Hepatic stellate cell (primary cell): ENCODE measurements around the gene PARD3B.

Source experiments
- DNase-seq: peaks from one replicate; pipeline ENCODE4 v3.0.0; 2011; ENCODE audit warnings: low spot score

The PARD3B gene

DNA sequence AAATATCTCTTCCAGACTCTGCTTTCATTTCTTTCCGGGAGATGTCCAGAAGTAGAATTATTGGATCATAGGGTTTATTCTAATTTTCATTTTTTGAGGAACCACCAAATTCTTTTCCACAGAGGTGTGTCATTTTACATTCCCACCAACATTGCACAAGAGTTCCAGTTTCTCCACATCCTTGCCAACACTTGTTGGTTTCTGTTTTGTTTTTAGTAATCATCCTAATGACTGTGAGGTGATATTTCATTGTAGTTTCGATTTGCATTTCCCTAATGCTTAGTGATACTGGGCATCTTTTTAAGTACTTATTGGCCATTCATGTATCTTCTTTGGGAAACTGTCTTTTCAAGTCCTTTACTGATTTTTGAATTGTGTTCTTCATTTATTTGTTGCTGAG is 513.1 kb downstream of the PARD3B start:
- no peak for DNase-seq

DNA sequence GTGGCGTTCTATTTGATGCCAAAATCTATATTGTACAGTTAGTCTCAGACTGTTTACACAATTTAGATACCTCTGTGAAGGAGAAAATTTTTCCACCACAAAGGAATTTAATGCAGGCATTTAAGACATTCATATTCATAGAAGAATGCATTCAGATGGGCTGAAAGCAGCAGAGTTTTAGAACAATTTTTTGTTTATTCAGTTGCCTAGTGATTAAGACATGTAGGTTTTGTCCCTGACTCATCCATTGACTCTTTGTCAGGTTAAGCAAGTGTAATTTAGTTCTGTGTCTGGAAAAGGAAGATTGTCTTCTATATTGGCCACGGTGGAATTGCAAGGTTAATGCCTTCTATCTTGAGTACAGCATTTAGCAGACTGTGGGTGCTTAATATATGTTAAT is 515.0 kb downstream of the PARD3B start:
- peak; percentile 37 for DNase-seq

DNA sequence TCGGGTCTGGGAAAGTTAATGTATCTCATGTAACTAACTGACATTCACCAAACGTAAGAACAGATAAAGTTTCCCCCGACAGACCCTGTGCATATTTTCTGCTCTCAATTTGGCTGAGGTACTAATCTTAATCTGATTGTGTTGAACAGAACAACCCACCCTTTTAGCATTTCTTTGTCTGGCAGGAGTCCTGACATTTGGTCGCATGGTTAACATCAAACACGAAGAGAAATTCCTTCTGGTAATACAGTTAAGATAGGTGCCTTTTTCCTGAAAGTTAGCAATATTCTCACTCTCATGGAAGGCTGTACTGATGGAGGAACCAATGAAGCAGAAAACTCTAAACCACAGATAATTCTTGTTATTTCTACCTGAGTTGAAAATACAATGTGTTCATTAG is 520.8 kb downstream of the PARD3B start:
- DNase-seq: no peak

DNA sequence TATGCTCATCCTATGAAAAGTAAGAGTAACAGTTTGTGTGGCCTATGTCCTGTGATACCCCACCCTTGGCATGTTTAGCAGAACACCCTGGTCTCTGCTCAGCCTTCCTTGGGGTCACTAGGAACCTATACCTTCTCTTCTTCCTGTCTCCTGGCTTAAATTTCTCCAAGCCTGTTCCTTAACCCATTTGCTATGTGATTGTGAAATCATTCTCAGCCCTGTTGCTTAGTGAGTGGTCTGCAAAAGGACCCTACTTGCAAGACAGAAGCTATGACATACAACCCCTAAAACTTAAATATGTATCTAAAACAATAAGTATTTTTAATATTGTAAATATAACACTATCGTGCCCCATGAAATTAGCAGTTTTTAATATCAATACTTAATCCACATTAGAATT is 524.7 kb downstream of the PARD3B start:
- no peak for DNase-seq

DNA sequence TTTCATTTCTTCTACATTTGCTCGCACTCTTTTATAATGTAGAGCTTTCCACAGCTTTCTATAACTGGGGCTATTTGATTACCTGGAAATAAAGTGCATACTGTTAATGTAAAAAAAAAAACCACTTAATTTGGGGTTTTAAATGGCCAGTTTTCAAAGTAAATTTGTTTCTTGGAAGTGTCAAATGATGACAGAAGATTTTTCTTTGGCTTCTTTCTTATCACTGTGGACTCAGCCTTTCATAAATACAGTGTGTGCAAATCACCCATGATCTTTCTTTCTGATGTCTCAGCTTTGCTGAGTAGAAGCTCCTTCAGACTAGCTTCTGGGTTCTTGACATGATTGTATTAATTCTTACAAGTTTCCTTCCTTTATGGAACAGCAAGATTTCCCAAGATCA is 525.6 kb downstream of the PARD3B start:
- no peak for DNase-seq

DNA sequence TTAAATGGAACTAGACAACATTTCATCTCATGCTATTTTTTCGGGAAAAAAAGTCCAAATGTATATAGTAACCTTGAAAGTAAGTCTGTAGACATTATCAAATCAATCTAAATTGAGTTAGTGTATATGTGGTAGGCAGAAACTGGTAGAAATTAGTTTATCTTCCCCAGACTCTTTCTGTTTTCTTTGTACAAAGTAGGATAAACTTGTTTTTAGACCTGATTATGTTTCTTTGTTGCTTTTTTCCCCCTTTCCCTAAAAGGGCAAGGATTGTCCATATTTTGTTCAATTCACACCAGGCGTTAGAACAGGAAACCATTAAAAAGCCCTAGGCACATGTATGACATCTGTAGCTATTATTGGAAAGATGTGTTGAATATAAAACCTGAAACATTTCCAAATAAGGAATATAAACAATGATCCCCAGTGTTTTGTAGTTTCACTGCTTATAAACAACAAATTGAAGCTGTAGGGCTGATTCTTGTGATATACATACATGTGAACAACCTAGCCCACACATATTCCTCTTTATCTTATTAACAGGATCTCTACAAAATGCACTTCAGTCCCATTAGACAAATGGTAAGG is 528.3 kb downstream of the PARD3B start:
- no peak for DNase-seq

DNA sequence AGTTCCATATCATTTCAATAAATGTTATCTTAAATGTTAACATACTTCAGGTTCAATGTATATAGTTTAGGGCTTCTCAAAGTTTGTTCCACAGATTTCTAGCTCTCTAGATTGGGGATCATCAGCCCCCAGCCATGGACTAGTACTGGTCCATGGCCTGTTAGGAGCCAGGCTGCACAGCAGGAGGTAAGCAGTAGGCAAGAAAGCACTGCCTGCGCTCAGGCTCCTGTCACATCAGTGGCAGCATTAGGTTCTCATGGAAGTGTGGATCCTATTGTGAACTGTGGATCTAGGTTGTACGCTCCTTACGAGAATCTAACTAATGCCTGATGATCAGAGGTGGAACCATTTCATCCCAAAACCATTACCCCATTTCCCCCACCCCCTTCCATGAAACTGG is 531.1 kb downstream of the PARD3B start:
- no peak for DNase-seq

DNA sequence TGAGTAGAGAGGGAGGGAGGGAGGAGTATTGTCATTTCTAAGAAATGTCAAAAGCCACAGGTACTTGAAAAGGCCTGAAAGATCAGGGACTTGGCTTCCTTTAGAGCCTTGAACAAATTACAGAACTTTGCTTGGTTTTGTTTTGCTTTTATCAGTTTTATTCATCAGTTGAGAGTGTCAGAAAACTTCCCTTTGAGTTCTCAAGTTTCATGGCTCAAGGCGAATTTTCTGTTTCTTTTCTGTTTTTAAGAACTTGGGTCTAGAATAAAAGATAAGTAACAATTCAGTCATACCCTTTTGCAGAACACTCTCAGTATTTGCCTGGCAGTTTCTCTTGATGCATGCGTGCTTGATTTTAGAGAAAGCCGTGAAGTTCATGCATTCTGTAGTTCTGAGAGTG is 531.9 kb downstream of the PARD3B start:
- DNase-seq: no peak

DNA sequence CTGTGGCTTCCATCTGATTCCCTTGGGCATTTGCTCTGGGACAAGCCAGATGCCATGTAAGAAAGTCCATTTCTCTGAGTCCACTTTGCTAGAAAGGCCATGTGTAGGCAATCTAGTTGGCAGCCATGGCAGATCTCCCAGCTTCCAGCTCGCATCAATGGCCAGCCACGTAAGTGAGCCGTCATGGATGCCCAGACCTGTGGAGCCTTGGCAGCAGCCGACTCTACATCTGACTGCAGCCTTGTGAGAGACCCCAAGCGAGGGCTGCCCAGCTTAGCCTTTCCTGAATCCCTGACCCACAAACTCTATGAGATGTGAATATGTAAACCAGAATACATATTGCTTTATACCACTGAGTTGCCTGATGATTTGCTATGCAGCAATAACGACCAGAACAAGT is 533.5 kb downstream of the PARD3B start:
- DNase-seq: no peak

DNA sequence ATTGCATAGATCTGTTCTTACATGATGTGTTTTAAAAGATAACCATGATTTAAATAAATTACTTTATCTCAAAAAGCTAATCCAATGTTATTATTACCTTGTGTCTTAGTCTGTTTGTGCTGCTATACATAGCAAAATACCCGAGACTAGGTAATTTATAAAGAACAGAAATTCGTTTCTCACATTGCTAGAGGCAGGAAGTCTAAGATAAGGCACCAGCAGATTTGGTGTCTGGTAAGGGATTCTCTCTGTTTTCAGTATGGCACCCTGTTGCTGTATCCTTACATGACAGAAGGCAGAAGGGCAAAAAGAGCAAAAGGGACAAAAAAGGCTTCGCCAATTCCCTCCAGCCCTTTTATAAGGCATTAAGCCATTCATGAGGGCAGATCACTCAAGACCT is 533.9 kb downstream of the PARD3B start:
- DNase-seq: no peak

DNA sequence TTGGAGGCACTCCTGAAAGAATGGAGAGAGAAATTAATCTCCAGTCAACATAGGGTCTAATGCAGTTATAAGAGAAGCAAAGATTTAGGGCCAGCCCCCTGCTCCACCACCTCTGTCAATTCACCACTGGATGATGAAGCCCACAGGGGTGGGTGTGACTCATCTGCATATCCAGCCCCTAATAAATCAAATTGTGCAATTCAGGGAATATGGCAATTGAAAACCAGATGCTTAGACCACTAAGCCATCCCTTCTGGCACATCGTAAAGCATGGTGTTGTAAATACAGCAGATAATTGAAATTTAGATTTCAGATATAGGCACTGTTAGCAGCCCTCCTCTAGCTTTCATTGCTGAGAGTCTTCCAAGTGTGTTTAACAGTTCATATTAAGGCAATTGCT is 541.4 kb downstream of the PARD3B start:
- no peak for DNase-seq

DNA sequence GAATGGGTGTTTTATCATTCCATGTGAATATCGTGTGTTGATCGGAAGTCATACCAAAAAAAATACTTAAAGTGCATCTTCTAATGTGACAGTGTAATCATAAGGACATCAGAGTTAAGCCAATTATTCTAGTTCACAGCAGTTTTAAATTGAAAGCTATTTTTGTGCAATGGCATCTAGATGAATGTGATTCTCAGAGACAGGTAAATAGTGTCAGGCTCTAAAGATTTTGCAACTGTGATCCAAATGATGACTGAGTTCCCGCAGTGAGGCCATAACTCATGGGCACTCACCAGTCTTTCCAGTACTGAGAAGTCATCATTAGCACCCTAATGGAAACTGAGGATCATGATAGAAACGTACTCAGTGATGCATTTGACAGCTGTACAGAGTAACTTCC is 542.6 kb downstream of the PARD3B start:
- no peak for DNase-seq

DNA sequence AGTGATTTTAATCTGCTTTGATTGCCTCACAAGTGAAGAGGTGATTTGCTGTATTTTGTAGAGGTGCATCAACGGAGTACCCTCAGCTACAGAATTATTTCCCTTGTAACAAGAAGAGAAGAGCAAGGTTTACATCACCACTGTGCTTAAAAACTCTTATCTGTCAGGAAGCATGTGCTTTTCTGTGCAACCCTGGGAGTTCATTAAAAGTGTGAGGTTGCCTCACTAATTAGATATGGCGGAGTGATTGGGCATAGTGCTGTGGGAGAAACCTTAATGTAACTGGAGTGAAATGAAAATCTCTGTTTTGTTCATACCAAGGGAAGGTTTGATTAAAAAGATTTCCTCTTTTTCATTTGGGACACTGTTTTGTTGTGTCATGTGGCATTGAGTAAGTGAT is 544.7 kb downstream of the PARD3B start:
- DNase-seq: no peak

DNA sequence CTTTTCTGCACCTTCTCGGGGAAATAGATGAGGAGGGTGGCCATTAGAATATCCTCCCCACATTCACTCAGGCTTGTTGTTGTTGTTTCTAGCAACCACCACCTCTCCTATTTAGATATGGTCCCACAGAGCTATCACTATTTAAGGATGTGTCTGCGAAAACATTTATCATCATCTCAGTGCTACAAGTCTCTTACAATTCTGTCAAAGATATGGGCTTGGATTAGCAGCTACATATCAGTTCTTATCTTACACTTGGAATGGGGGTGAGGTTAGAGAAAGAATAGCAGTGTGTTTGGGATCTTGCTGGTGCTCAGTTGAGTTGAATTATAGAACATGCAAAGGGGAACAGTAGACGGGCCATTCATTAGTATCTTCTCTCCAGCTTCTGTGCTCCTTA is 546.1 kb downstream of the PARD3B start:
- DNase-seq: no peak

DNA sequence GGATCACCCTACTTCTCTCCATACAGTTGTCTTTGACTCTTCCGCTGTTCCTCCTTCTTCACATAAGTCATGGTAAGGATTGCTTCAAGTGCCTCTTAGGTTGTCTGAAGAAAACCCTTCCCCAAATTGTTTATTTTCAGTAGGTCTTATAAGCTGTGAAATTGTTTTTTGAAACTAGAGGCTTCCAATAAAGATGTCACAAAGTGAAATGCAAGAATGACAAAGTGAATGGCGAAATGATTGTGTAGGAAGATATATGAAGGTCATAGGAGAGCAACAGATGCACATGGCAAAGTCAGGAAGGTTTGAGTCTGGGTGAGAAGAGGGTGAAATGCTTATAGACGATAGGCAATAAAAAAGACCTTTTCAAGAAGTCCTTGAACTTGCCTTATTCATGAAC is 548.8 kb downstream of the PARD3B start:
- no peak for DNase-seq

DNA sequence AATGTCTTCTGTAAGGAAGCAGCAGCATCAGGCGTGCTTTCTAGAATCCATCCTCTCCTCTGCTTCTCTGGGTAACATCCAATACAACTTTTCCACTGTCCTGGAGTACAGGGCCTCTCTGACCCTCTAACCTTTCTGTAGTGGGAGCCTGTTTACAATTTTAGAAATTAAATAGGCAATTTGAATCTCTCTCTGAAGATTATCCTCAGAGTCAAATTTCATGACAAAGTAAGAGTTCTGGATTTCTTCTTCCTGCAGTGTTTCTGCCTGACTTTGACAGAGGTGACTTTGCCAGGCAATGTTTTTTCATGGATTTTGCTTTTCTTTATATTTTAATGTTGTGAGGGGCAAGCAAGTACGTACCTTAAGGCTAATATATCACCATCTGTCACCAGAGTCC is 558.4 kb downstream of the PARD3B start:
- DNase-seq: no peak

DNA sequence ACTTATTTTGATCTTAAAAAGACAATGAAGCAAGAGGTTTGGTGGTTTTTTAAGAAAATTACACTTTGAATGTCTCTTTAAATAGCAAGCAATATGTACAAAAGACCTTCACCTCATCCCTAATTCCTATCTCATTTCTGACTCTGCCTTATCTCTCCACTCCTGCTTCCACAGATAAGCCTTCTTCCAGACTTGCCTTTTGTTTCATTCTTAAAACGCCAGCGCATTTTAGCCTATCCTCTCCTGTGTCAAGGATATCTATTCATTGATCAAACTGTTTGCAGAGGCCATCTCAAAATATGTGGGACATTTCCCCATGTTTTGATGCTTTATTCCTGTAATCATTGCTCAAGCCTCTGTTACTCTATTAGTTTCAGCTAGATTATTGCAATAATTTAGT is 562.5 kb downstream of the PARD3B start:
- DNase-seq: no peak

DNA sequence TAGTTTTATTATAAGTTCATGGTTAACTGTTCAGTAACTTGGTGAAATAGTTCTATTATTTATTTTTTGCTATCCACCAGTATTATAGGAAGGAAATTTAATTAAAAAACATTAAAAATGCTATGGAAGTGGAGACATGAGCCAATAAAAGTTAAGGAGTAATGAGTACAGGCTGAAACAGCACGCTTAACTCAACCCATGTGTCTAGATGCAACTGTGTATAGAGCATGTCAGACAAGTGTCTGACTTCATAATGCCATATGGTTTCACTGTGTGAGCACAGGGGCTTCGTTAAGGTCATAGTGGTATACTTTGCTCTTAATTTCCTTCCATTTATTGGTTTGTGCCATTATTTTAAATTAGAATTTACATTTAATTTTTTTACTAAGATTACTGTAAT is 570.2 kb downstream of the PARD3B start:
- DNase-seq: no peak

DNA sequence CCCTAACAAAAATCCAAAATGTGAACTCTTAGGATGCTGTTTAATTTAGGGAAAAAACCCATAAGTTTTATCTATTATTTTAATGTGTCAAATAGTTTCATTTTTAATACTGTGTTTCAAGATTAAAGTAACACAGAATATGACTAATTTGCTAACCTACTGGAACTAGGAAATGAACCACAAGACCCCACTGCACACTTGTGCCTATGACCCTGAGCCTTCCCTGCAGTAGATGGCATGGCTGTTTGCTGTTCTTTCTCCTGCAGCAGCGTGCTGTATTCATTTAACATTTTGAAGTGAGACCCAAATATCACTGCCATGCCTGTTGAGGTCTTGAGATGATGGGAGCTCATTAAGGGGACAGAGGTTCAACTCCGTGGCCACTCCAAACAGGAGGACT is 571.9 kb downstream of the PARD3B start:
- no peak for DNase-seq

DNA sequence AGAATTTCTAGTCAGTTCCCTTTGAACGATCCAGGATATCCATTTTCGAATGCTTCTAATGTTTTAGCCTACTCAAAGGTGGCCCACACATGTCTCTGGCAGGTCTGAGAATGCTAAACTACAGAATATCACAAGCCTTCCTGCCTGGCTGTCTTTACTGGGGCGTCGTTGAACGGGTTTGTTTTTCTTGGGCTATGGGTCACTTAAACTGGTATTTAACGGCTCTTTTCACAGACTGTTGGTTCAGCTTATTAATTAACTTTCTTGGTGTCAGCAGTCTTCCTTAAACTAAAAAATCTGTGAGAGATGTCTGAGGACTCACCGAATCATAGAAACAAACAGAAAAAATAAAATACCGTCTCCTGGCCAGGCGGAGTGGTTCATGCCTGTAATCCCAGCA is 573.9 kb downstream of the PARD3B start:
- DNase-seq: no peak

DNA sequence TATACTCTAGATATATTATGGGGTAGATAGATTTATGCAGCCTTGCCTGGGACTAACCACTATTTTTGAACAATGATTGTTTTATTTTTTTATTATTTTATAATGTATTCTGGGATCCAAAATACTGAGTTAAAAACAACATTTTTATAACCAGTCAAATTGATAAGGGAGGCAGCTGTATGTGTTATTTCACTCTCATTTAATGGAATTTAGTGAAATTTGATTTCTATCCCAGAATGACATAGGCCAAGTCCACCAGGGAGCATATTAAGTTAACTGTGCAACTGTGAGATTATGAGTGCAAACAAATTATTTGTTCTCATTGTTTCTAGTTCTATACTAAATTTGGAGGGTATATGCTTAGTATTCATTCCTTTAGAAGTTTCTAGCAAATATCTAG is 583.5 kb downstream of the PARD3B start:
- no peak for DNase-seq

DNA sequence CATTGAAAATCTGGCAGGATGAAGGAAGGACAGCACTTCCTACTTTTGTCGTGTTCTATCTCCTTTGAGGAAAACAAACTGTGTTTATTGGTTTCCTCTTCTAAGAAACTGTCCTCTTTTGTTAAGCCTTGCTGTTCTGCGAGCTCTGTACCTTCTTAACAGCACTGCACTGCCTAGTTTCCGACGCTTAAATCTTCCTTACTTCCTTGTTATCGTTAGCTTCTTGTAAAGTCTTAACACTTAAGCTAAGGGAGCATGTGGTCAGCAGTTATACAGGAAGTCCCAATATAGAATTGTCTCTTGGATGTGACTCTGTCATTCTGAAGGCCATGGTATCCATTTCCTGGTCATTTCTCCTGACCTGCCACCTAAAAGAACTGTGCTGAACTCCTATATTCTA is 584.3 kb downstream of the PARD3B start:
- no peak for DNase-seq

DNA sequence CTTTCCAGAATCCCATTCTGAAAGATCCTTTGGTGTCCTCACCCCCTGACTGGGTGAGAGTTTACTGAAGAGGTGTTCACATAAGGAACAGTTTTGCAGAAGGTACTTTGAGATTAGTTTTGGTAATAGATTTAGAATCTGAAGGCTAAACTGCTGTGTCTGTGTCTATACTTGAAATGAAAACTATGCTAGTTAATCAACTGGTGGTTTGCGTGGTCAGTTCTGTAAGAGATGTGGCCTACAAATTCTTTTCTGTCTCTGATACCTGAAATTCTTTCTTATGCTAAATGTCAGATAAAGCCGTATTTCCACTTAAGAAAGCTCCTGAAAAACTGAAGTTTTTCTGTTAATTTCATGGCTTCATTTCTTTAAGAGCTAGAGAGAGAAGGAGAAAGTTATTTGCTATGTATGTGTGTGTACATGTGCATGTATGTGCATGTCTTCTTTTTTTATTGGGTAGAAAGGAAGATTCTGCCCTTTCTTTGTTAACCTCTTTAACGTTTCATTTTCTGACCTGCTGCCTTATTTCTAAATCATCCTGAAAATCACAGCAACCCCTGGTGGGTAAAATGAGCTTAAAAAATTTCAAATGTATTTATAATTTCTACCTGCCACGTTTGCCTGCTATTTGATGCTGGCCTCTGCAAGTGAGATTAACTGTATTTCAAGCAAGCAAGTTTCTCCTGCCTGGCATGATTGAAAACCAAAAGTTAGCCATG is 585.0 kb downstream of the PARD3B start:
- no peak for DNase-seq

DNA sequence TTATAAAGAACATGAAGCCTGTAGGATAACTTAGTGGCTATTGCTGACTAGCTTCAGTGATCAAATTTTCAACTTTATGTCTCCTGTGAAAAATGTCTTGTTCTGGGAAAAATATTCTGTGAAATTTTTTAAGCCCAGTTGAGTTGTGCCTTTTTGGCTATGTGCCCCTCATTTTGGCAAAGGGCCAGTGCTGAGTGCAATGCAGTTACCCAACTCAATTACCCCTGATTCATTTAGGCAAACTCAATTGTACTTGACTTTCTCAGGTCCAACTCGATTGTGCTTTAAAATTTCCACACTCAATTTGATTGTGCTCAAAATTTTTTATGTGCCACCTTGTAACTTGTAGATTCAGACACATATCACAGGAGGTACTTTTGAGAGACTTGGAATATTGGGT is 588.3 kb downstream of the PARD3B start:
- DNase-seq: no peak
